Effector memory CD8-positive, alpha-beta T cell (primary cell): ENCODE measurements around the gene MYO1G.

Experiments
- ATAC-seq: fragments of 150-1000 bp; cut with Tn5 transposase; replicated peaks from 2 replicates; pipeline ENCODE4 v1.10.0; 2021; ENCODE audit warnings: mild to moderate bottlenecking, moderate library complexity
- DNase-seq, 3 experiments: peaks; one replicate each; pipeline ENCODE4 v3.0.0; 2021
- H3K27ac Mint-ChIP-seq, 2 donors: one replicate each; pipeline ENCODE4 v1.8.0; 2022; ENCODE audit warnings: mild to moderate bottlenecking in 2 of 2, mixed read lengths in 2 of 2, moderate library complexity in 2 of 2
- H3K27me3 Mint-ChIP-seq, 2 donors: one replicate each; pipeline ENCODE4 v1.8.0; 2022; ENCODE audit warnings: mixed read lengths in 2 of 2
- H3K36me3 Mint-ChIP-seq: one replicate; pipeline ENCODE4 v1.8.0; 2022; ENCODE audit warnings: mild to moderate bottlenecking, moderate library complexity, mixed read lengths; ENCODE audit not compliant: insufficient read depth
- H3K4me1 Mint-ChIP-seq, 2 donors: one replicate each; pipeline ENCODE4 v1.8.0; 2022; ENCODE audit warnings: low read depth in 2 of 2, mixed read lengths in 2 of 2
- H3K4me3 Mint-ChIP-seq, 2 donors: one replicate each; pipeline ENCODE4 v1.8.0; 2022; ENCODE audit warnings: mild to moderate bottlenecking in 2 of 2, mixed read lengths in 2 of 2, moderate library complexity in 2 of 2
- H3K9me3 Mint-ChIP-seq, 2 donors: one replicate each; pipeline ENCODE4 v1.8.0; 2022; ENCODE audit warnings: mixed read lengths in 2 of 2

The MYO1G gene

GRCh38 chr7:44912775-44913347 lies 66.0 kb downstream of the MYO1G start:
- H3K4me1 Mint-ChIP-seq: peaks cover 0 to 2% of the 10 kb centered on the region in 2 donors
- peaks cover 0 to 6% of the 10 kb centered on the region in 2 donors for H3K27me3 Mint-ChIP-seq
- H3K4me3 Mint-ChIP-seq: no peak overlapping the region
- H3K27ac Mint-ChIP-seq: peak overlapping the region in 1 of 2 donors; percentile 81
- DNase-seq: no peak
- H3K9me3 Mint-ChIP-seq: no peaks in the 10 kb centered on the region
- no peak for ATAC-seq
- H3K36me3 Mint-ChIP-seq: no peaks in the 10 kb centered on the region
